Iris pigment epithelial cell (primary cell): ENCODE data around the gene C17orf67.
A peak's percentile ranks its signal among the peaks of the same experiment; 100 is the strongest.

Experiments
- DNase-seq: peaks from one replicate; pipeline ENCODE4 v3.0.0-alpha.2; 2011; ENCODE audit warnings: low read depth

C17orf67 gene, protein sequence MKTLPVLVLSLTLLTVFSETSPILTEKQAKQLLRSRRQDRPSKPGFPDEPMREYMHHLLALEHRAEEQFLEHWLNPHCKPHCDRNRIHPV

DNA sequence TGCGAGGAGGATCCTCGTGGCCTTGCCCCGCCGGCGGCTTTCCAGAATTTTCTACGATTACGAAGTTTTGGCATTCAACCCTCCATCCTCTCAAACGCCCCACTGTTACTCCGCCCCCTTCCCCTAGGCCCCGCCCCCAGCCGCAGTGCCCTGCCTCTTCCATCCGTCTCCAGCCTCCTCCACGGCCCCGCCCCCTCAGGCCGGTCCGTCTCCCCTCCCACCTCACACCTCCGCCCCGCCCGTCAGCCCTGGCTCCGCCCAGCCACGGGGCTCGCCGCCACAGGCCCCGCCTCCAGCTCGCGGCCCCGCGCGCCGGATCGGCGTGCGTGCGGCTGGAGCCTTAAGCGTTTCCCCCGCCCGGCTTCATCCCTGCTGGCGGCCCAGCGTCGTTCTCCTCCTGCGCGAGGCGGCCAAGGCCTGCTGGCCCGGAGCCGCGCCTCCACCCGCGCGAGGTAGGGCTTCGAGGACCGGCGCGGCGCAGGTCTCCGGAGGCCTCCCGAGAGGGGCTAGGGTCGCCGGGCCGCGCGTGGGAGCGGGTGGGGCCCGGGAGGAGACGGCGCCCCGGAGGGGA lies at the start of gene C17orf67, which contains the start of gene DGKE:
Gene C17orf67, minus strand, starts transcription at position 112 of the 571 bp plus-strand sequence. CDS start 18,110 bp downstream, outside the sequence.
Gene DGKE, plus strand, starts transcription at position 343 of the 571 bp plus-strand sequence. CDS start 645 bp downstream, outside the sequence.
- DNase-seq = peak; percentile 95

DNA sequence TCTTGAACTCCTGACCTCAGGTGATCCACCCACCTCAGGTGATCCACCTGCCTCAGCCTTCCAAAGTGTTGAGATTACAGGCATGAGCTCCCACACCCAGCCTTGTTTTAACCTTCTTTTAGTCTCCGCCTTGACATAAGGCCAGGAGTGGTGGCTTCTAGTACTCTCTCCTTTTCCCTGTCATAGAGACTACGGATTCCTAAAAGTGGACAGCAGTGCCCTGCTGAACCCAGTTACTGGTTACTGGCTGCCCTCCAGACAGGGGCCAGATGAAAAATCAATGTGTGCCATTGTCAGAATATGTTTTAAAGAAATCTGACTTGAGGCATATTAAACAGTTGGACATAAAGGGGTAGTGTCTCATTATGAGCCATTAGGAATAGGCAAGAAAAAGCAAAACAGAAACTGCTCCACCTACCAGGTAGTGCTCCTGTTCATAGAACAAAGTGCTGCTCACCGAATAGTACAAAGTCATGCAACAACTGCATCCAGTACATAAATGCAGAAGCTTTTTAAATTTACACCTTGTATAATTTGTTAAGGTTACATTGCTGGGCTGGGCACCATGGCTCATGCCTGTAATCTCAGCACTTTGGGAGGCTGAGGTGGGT lies 48.1 kb upstream of the C17orf67 start:
- DNase-seq = no peak

DNA sequence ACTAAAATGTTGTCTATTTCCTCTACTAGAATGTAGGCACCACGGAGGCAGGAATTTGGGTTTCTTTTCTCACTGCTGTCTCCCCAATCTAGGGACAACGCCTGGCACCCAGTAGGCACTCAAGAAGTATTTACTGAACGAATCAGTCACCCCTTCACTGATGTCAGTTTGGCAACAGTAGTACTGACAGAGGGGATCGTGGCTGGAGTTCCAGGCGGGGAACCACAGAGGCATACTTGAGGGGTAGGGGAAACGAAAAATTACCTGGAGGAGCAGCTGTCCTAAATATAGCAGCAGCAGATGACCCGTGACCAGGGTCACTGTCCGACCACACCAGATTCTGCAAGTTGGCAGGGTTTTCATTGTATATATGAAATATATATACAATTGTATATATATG lies 46.9 kb upstream of the C17orf67 start:
- no peak for DNase-seq

DNA sequence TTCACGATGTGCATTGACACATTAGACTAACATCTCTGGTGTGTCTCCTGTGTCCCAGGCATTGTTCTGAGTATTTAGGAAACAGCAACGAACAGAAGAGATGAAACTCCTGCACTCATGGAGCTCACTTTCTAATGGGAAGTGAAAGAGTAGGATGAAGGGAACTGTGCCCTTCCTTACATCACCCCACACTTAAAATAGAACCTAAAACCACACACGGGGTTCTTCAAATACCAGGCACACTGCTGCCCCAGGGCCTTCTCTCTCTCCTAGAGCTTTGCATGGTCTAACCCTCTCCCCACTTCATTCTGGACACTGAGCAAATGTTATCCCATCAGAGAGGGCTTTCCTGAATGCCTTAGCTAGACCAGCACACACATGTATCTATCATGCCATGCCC lies 46.4 kb upstream of the C17orf67 start:
- no peak for DNase-seq

DNA sequence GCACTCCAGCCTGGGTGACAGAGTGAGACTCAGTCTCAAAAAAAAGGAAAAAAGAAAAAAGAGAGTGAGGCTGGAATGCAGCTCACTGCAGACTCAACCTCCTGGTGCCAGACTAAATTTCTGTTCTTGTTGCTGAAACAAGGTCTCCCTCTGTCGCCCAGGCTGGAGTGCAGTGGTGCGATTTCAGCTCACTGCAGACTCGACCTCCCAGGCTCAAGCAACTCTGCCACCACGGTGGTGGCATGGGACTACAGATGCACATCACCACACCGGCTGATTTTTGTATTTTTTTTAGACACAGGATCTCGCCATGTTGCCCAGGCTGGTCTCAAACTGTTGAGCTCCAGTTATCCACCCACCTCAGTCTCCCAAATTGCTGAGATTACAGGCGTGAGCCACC lies 45.6 kb upstream of the C17orf67 start:
- DNase-seq = no peak

DNA sequence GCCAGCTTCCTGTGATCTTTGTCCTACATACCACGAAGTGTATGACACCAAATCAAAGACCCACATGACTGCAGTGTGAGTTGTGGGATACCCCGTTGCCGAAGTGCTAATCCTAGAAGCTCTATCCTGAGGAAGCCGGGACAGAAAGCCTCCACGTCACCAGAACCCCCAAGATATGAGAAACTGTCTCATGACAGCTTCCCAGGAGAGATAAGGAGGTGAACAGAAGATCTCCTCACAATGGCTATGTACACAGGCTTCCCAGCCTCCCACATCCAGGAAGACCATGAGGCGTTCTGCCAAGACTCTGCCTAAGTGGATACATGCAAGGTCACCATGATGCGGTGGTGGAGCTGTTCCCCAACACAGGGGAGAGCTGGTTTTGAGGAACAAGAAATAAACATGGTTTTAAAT lies 43.1 kb upstream of the C17orf67 start:
- no peak for DNase-seq

DNA sequence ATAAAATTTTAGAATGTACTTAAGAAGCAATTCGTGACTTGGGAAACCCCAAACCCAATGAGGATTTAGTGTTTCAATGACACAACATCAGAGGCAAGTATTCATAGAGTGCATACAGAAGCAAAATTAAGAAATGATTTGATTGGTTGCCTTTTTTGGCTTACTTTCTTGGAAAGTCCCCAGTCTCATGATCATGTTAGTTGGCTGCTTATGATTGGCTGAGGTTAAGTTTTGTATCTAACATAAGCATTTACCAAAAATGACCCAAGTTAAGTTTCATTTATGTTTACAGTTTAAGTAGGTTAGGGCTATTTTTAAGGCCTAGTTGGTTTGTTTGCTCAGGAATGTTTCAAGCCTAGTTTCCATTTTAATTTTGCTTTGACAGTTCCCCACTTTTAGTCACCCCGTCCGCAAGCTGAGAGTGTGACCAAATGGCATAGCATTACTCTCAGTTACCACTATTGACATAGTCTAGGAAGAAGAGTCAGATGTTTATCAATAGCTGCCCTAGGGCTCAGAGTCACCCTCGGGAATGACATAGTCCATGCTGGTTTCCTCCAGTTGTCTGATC lies 36.4 kb upstream of the C17orf67 start:
- DNase-seq = no peak

DNA sequence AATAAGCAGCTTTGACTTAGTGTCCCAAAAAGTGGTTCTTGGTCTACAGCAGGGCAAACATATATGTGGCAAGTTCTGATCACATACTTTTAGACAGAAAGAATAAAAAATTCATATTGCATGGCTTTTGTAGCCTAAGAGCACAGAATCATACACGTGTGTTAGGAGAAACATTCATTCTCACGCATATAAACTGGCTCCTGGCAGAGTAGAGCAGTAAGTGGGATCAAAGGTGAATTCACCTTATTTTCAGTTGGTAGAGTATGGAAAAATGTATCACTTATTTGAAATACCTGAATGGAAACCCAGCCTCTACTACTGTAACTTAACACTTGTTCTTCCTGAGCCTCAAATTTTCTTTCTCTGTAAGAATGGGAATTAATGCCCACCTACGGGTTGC lies 35.0 kb upstream of the C17orf67 start:
- no peak for DNase-seq

DNA sequence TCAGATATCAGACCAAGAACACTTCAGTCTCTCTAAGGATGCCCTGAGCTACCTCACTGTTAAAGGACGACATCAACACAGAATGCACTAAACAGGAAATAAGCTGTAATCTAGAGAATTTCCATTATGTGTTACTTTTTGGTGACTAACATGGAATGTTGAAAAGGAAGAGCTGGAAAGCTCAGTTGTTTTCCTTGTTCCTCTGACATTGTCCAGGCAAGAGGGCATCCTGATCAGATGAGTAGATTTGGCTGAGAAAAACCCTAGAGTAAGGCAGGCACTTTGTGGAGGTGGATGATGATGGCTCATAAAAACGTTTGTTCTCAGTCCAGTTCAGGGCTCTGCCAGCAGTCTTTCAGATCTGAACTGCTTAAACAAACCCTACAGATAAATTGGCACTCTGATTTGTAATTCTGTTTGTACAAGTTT lies 34.2 kb upstream of the C17orf67 start:
- DNase-seq = peak; percentile 19

DNA sequence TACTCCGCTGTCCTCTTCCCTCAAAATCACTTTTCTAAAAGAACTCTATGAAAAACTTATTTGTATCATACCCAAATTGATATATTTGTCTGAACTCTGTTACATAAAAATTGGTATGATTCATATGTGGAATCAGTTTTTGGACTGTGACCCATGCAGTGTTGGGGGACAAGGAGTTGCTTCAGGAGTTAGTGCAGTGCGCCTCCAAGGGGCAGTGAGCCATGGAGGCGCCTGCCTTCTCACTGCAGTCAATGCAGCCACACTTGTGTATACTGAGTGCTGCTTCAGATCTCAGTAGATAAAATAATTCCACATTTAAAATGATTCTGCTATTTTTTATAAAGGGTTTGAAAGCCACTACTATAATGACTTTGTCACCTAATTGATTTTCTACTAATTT lies 32.8 kb upstream of the C17orf67 start:
- DNase-seq = no peak

DNA sequence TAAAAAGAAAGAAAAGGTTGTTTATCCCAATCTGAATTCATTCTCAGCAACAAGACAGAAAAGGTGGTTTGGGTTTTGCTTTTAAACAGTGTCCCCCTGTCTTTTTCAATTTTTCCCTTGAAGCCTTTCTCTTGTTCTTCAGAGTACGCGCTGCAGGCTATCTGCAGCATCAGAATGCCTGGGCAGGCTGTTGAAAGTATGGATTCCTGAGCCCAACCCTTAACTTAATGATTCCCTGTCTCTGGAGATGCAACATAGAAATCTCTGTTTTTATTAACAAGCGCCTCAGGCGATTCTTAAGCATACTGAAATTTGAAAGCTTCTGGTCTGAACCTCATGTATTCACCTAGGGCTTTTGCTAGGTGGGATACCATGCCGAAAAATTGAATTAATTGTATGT lies 32.4 kb upstream of the C17orf67 start:
- DNase-seq = no peak

DNA sequence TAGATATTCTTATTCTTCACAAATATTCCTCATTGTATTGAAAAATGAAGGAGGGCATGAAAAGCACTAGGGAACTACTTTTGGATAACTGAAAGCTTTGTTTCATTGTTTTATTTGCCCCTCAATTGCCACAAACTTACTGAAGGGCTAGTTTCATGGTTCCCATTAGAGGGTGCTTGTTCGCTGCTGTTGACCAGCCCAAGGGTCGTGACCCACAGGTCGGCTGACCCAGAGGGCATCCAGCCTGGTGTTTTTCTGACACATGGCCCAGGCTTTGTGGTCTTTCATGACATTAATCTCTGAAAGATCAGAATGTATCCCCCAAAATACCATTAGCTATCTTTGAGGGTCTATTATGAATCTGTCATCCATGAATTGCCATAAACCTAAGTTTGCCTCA lies 30.3 kb upstream of the C17orf67 start:
- DNase-seq = no peak

DNA sequence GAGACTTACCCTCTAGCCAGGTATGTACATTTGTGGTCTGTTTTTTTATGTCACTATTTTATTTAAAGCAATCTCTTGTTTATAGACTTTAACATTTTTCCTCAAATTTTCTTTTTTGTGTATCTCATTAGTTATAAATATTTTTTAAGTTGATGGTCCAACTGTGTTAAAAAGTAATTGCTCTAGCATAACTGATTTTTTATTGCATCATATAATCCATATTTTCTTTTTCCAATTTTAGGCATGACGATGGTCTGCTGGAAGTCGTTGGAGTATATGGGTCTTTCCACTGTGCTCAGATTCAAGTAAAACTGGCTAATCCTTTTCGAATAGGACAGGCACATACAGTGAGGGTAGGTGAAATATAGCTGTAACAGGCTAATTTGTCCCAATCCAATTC lies 28.2 kb upstream of the C17orf67 start:
- DNase-seq = no peak

DNA sequence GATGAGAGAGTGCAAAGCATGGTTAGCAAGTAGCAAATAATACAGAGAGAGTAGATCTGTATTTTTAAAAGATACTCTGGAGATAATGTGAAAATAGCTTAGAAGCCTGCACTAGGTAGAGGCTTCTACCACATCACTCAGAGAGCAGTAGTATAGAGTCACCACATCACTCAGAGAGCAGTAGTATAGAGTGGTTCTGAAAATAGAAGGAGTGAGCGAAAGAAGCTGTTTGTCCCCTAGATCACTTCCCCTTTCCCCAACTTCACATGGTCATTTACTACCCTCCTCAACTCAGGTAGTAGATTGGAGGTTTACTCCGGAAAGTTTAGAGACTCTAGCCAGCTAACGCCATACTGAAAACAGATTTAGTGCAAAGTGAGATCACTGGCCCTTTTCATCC lies 17.3 kb upstream of the C17orf67 start:
- DNase-seq = no peak

DNA sequence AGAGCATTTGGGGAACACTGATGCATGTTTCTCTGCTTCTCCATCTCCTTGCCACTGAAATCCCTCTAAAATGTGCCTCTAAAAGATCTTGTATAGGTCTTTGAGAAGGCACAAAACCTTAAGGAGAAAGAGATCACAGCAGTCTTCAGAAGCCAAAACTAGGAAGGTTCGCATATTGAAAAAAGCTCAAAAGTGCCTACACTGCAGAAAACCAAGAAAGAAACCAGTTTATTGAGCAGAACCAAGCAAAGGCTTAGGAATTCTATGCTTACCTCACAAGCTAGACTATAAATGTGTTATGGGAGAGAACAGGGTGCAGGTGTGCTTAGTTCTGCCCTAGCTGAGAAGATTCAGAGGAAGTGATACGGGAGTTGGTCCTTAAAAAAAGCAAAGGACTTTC lies 16.9 kb upstream of the C17orf67 start:
- DNase-seq = no peak

DNA sequence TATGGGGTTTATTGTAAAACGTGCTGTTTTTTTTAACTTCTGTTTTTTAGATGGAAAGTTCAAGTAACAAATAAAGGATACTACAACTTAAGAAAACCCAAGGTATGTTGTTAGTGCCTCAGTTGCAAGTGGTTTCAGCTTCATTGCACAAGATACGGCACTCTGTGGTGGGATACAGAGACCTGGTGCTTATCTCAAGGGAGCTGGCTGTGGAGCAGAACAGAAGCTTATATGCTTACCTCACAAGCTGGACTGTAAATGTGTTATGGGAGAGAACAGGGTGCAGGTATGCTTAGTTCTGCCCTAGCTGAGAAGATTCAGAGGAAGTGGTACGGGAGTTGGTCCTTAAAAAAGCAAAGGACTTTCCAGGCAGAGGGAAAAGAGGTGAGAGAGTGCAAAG lies 15.4 kb upstream of the C17orf67 start:
- no peak for DNase-seq

DNA sequence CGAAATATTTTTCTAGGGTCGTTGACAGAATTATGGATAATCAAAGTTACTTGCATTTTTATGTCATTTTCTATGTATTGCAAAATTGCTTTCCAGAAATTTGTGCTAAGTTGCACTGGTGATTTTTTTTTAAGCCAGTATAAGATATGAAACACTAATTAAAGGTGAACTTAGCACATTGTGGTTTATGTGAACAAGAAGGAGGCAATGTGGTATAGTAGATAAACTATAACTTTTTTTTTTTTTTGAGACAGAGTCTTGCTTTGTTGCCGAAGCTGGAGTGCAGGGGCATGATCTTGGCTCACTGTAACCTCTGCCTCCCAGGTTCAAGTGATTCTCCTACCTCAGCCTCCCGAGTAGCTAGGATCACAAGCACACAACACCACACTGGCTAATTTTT lies 13.4 kb upstream of the C17orf67 start:
- DNase-seq = no peak

DNA sequence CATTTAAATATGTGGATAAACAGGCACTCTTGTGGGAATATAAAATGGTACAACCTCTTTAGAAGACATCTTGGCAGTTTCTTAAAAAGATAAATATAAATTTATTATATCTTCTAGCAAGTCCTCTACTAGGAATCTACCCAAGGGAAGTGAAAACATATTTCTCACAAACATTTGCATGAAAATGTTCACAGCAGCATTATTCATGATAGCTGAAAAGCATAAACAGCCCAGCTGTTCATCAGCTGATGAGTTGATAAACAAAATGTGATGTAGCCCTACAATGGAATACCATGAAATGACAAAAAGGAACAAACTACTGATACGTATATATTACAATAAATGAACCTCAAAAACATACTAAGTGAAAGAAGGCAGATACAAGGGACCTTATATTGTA lies 12.2 kb upstream of the C17orf67 start:
- no peak for DNase-seq

DNA sequence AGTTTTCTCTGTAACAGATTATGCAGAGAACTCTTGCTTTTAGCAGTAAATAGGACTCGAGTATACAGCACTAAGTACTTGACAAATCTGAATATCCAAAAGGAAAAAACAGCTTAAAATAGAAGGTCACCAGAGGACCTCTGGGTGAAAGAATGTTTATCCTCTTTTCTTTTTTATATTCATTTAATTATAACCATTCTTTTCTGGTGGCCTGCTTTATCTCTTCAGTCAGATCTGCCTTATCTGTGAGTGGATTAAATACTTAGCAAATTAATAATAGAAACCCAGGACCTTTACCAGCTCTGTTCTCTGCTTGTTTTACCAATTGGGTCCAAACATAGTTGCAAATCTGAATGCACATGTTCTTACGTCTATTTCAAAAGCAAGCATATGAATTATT lies 8.9 kb upstream of the C17orf67 start:
- DNase-seq = no peak

DNA sequence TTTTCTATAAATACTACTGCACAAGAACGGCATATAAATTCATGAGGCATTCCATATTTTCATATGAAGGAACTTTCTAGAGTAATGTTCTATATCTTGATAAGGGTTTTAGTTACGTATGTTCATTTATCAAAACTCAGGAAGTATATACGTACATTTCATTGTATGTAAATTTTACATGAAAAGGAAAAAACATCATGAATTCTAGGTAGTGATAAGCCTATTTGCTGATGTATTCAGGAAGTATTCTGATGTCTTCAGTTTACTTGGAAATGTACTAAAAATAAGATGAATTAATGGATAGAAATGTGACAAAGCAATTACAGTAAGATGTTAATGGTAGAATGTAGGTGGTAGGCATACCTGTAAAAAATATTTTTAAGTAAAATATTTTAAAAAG lies 5.0 kb upstream of the C17orf67 start:
- no peak for DNase-seq

DNA sequence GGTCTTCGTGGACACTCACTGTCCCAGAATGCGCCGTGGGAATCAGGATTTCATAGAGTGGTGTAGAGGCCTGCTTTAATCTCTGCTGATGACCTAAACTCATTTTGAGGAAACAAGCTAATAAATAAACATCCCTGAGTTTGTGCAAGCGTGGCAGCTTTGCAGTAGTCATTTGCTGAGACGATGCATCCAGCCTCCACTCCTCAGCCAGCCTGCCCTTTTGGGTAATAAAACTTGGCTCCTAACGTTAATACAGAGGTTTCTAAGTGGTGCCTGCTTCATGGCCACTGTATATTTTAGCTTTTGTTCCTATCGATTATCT lies 1.5 kb upstream of the C17orf67 start:
- peak; percentile 12 for DNase-seq

DNA sequence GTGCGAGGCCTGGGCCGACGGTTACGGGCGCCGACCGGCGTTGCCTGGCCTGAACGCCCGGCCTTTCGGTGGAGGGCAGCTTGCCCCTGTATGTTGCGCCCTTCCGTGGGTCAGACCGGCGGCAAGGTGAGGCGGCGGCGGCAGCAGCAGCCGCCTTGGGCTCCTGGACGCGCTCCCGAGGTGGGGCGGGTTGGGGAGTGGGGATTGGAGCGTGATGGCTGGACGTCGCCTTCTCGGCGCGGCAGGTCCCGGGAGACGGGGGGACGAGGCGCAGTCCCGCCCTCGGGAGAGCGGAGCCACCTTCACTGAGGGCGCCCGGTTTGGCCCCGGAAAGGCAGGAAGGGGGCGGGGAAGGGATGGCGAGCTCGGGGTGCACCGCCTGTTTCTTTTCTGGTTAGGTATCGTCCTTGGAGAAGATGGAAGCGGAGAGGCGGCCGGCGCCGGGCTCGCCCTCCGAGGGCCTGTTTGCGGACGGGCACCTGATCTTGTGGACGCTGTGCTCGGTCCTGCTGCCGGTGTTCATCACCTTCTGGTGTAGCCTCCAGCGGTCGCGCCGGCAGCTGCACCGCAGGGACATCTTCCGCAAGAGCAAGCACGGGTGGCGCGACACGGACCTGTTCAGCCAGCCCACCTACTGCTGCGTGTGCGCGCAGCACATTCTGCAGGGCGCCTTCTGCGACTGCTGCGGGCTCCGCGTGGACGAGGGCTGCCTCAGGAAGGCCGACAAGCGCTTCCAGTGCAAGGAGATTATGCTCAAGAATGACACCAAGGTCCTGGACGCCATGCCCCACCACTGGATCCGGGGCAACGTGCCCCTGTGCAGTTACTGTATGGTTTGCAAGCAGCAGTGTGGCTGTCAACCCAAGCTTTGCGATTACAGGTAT lies 902 bp upstream of the C17orf67 start:
- DNase-seq = peak; percentile 23
